Adrenal gland (tissue), 12 donors: ENCODE results near the gene WFIKKN2. TPM values are rescaled to one million over a fixed set of nuclear protein-coding genes. Genes with fewer than 3 reads are reported as not detected.

Experiments
- DNase-seq, 7 donors: peaks; one replicate each; pipeline ENCODE4 v3.0.0-alpha.2; 2019 to 2020
- H3K27ac ChIP-seq, 5 donors: fragments of 200-600 bp; sonication (generic) in 4 of 5; 1 replicate in 3 of 5; 2 replicates in 2 of 5; pipeline versions ENCODE4 v1.5.1 to v1.8.0; 2016 to 2020; ENCODE audit warnings: mild to moderate bottlenecking in 1 of 5
- H3K27me3 ChIP-seq: fragments of 200-600 bp; 2 replicates; pipeline ENCODE4 v1.8.0; 2021
- H3K36me3 ChIP-seq, 2 donors: fragments of 200-600 bp; replicated peaks in 1 of 2; 1 replicate in 1 of 2; 2 replicates in 1 of 2; pipeline versions ENCODE4 v1.5.1 to v1.8.0; 2018 to 2022
- H3K4me1 ChIP-seq, 2 donors: fragments of 200-600 bp; replicated peaks in 1 of 2; 1 replicate in 1 of 2; 2 replicates in 1 of 2; pipeline versions ENCODE4 v1.5.1 to v1.8.0; 2018 to 2021
- H3K4me3 ChIP-seq, 4 donors: fragments of 200-600 bp; sonication (generic) in 3 of 4; one replicate each; pipeline ENCODE4 v1.5.1; 2016 to 2018
- H3K9me3 ChIP-seq, 3 donors: fragments of 200-600 bp; sonication (generic) in 1 of 3; replicated peaks in 1 of 3; 1 replicate in 2 of 3; 2 replicates in 1 of 3; pipeline versions ENCODE4 v1.5.1 to v1.8.0; 2016 to 2021
- POLR2A ChIP-seq, 2 donors: fragments of 450-650 bp; IDR thresholded peaks; one replicate each; pipeline ENCODE4 v1.6.1; 2017; ENCODE audit warnings: antibody characterized with exemption in 2 of 2, mild to moderate bottlenecking in 2 of 2, moderate library complexity in 1 of 2
- WGBS, 4 donors: extraction: QIAGEN DNeasy Blood & Tissue Kit in 2 of 4; methylation state at CpG; one replicate each; pipeline versions ENCODE4 v1.1.5 to v1.1.7; 2013 to 2017; 5-methylcytosine and 5-hydroxymethylcytosine counted together
- intact Hi-C, 2 donors: fragments of 100-400 bp; cut with DNase I; formaldehyde crosslinking; loops; one replicate each; pipeline versions ENCODE4 v1.14.1 to v1.15.0; 2022 to 2023
- polyA plus RNA-seq, 3 donors: library from polyadenylated mRNA; stranded (reverse); fragments of 200-250 nt in 2 of 3; fragments of 350-450 nt in 1 of 3; fragmentation: Illumina TruSeq in 1 of 3; extraction: RNeasy Lipid Tissue Mini Kit (QIAGEN cat#74804) in 1 of 3; gene quantifications; one replicate each; pipeline ENCODE4 v1.2.3, GENCODE V29; 2013 to 2014
- total RNA-seq, 9 donors: library from RNA; depleted of rRNA in 4 of 9; stranded (reverse); fragments of >200 nt in 4 of 9; fragments of 120-200 nt in 1 of 9; fragmentation: NEBNext Ultra II Directional in 1 of 9; extraction: Animal tissue kit (Norgen Biotek cat#: 25700) in 1 of 9; gene quantifications; one replicate each; pipeline versions ENCODE4 v1.1.0 to v1.2.4, GENCODE V29; 2013 to 2023
- TF ChIP-seq, protein P1 (sequence below), 6 experiments: fragments of 450-650 bp in 4 of 6; fragments of 200-600 bp in 2 of 6; sonication (generic) in 1 of 6; IDR thresholded peaks; 1 replicate in 5 of 6; 2 replicates in 1 of 6; pipeline versions ENCODE4 v1.5.1 to v1.8.0; 2016 to 2021; ENCODE audit warnings: antibody characterized with exemption in 6 of 6, mild to moderate bottlenecking in 2 of 6, moderate library complexity in 1 of 6
- donor health status: healthy with polysubstance abuse.
- donor health status: Bipolar disorder and iron deficiency.
- donor health status: DM: yes; HTN: yes; CAD: no.
- donor health status: DM: no; HTN: no; CAD: no.
- donor health status: DM: no; HTN: no; CAD: no.
- donor health status: DM: yes; HTN: yes; CAD: no.

Gene WFIKKN2
- total and polyA plus RNA-seq, 12 donors = 0.81 to 4.3 (median 1.4) TPM

DNA sequence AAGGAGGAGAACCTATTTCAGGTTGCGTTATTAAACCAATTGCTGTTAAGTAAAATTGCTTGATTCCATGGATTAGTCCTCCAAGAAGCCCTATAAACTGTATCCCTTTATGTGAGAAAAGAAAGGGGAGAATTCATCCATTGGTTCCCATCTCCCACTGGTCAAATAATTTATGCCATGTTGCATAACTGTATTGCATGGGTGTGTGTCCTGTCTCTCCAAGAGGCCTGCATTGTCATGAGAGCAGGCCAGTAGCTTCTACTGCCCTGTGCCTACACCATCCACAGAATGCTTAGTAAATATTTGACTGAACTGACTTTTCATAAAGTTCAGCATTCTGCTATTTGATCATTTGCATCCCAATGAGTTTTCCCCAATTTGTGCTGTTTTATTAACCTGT is 42.5 kb downstream of the WFIKKN2 start:
- H3K27me3 ChIP-seq = no peaks in the 10 kb centered on the region
- TF ChIP-seq, protein P1, sequence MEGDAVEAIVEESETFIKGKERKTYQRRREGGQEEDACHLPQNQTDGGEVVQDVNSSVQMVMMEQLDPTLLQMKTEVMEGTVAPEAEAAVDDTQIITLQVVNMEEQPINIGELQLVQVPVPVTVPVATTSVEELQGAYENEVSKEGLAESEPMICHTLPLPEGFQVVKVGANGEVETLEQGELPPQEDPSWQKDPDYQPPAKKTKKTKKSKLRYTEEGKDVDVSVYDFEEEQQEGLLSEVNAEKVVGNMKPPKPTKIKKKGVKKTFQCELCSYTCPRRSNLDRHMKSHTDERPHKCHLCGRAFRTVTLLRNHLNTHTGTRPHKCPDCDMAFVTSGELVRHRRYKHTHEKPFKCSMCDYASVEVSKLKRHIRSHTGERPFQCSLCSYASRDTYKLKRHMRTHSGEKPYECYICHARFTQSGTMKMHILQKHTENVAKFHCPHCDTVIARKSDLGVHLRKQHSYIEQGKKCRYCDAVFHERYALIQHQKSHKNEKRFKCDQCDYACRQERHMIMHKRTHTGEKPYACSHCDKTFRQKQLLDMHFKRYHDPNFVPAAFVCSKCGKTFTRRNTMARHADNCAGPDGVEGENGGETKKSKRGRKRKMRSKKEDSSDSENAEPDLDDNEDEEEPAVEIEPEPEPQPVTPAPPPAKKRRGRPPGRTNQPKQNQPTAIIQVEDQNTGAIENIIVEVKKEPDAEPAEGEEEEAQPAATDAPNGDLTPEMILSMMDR (IDR thresholded peaks at IDR 0.05) = no peak
- no peak for TF ChIP-seq POLR2A (IDR thresholded peaks at IDR 0.05)
- intact Hi-C loops = no loop called here
- no peaks in the 10 kb centered on the region for H3K9me3 ChIP-seq
- no peak for DNase-seq
- no peaks in the 10 kb centered on the region for H3K36me3 ChIP-seq
- H3K4me3 ChIP-seq = no peak overlapping the region
- no peak overlapping the region for H3K27ac ChIP-seq
- peaks cover 0 to 2% of the 10 kb centered on the region in 2 donors for H3K4me1 ChIP-seq
- WGBS, 4 donors = 81 to 95% (median 91%) methylated on average over 1 of the region's 1 CpG

DNA sequence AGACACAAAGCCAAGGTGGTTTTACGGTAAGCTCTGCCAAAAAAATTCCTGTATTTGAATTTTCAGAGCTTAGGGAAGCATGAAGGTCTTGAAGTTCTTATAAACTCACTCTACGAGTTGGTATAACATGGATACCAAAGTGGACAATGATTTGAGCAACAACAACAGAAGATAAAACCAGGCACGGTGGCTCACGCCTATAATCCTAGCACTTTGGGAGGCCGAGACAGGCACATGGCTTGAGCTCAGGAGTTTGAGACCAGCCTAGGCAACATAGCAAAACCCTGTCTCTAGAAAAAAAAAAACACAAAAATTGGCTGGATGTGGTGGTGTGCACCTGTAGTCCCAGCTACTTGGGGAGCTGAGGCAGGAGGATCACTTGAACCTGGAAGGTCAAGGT is 43.7 kb downstream of the WFIKKN2 start:
- H3K27ac ChIP-seq = no peak overlapping the region
- H3K4me1 ChIP-seq = no peaks in the 10 kb centered on the region
- no peaks in the 10 kb centered on the region for H3K9me3 ChIP-seq
- 95 to 97% (median 96%) methylated on average over 5 of the region's 5 CpGs for WGBS, 4 donors
- H3K36me3 ChIP-seq = no peaks in the 10 kb centered on the region
- H3K27me3 ChIP-seq = no peaks in the 10 kb centered on the region
- DNase-seq = no peak
- no peak overlapping the region for H3K4me3 ChIP-seq
- intact Hi-C loops = no loop called here
- TF ChIP-seq, protein P1 (IDR thresholded peaks at IDR 0.05) = no peak

- DNase-seq = no peak
- 93 to 97% (median 96%) methylated on average over 2 of the region's 2 CpGs for WGBS, 4 donors
- no peaks in the 10 kb centered on the region for H3K27me3 ChIP-seq
- H3K4me1 ChIP-seq = no peaks in the 10 kb centered on the region
- H3K9me3 ChIP-seq = no peaks in the 10 kb centered on the region
- H3K4me3 ChIP-seq = no peak overlapping the region
- H3K27ac ChIP-seq = no peak overlapping the region
- TF ChIP-seq, protein P1 (IDR thresholded peaks at IDR 0.05) = no peak
- no peak for TF ChIP-seq POLR2A (IDR thresholded peaks at IDR 0.05)
- H3K36me3 ChIP-seq = no peaks in the 10 kb centered on the region
- intact Hi-C loops = no loop called here
These were observed 45.8 kb downstream of the WFIKKN2 start for GRCh38 chr17:50881182-50881581.

DNA sequence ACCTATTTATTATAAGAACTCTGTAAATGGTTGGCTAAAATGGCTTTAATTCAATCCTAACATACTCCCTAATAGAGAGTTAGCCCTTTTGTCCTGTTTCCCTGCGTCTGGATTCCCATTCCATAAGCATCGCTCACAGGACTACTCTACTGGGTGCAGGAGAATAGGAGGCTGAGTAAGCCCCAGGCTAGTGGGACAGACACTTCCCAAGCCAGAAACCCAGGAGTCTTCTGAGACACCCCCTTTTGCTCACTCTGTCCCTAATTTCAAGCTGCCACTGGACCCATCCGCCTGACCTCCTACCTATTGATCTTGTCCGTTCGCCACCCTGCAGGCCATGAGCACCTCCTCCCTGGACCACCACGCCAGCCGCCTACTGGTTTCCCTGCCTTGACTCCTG is 47.5 kb downstream of the WFIKKN2 start:
- TF ChIP-seq, protein P1 (IDR thresholded peaks at IDR 0.05) = no peak
- Histone ChIP-seq H3K27me3 (no peaks in the 10 kb centered on the region), H3K4me3 (no peak overlapping the region), H3K36me3 (no peaks in the 10 kb centered on the region), H3K27ac (no peak overlapping the region), H3K4me1 (no peaks in the 10 kb centered on the region), H3K9me3 (no peaks in the 10 kb centered on the region)
- no peak for DNase-seq
- WGBS, 4 donors = 94 to 99% (median 97%) methylated on average over 7 of the region's 7 CpGs
- intact Hi-C loops = no loop called here
